C4-2B (cell line): Measurements from ENCODE around the gene FOSB.

Source experiments
- H3K27ac ChIP-seq: fragments of 450-650 bp; 2 replicates; pipeline ENCODE4 v1.5.1; 2017
- CTCF ChIP-seq: fragments of 450-650 bp; conservative IDR thresholded peaks from 2 replicates; pipeline ENCODE4 v1.5.1; 2017; ENCODE audit warnings: mild to moderate bottlenecking
- ZFX ChIP-seq: fragments of 450-650 bp; IDR thresholded peaks from 2 replicates; pipeline ENCODE4 v1.6.1; 2017

The FOSB gene

GRCh38 chr19:45473367-45473681, 5.5 kb downstream of the FOSB start:
- no peak overlapping the region for H3K27ac ChIP-seq
- no peak for TF ChIP-seq CTCF
- TF ChIP-seq ZFX = no peak

- TF ChIP-seq CTCF (no peak), ZFX (no peak)
- no peak overlapping the region for H3K27ac ChIP-seq
These were observed 6.1 kb downstream of the FOSB start for GRCh38 chr19:45473682-45474605.

- TF ChIP-seq ZFX (no peak), CTCF (no peak)
- no peak overlapping the region for H3K27ac ChIP-seq
These were observed 7.1 kb downstream of the FOSB start for GRCh38 chr19:45474606-45475521.

- H3K27ac ChIP-seq = no peak overlapping the region
- TF ChIP-seq ZFX (no peak), CTCF (no peak)
These were observed 7.9 kb downstream of the FOSB start for GRCh38 chr19:45475537-45476291.

- H3K27ac ChIP-seq = no peak overlapping the region
- no peak for TF ChIP-seq CTCF
- no peak for TF ChIP-seq ZFX
These were observed 8.5 kb downstream of the FOSB start for GRCh38 chr19:45476304-45476703.

GRCh38 chr19:45477186-45477585, 9.4 kb downstream of the FOSB start:
- no peak overlapping the region for H3K27ac ChIP-seq

More at GRCh38 chr19:45477186-45477585, 9.4 kb downstream of the FOSB start:
- TF ChIP-seq ZFX = no peak
- no peak for TF ChIP-seq CTCF
